Parathyroid adenoma (tissue), 2 donors: Measurements from ENCODE around the gene RPL3.

Experiments
- H2AFZ ChIP-seq: fragments of 300-600 bp; sonication (generic); one replicate; pipeline ENCODE4 v1.7.0; 2017; ENCODE audit warnings: antibody characterized with exemption, mild to moderate bottlenecking
- H3K27ac ChIP-seq: fragments of 300-600 bp; sonication (generic); one replicate; pipeline ENCODE4 v1.7.0; 2017
- H3K27me3 ChIP-seq: fragments of 300-600 bp; sonication (generic); one replicate; pipeline ENCODE4 v1.7.0; 2017; ENCODE audit warnings: low read length; ENCODE audit not compliant: control insufficient read depth, insufficient read depth
- H3K36me3 ChIP-seq: fragments of 300-600 bp; sonication (generic); one replicate; pipeline ENCODE4 v1.7.0; 2017; ENCODE audit warnings: low read length; ENCODE audit not compliant: control insufficient read depth, insufficient read depth
- H3K4me1 ChIP-seq: fragments of 300-600 bp; sonication (generic); one replicate; pipeline ENCODE4 v1.7.0; 2017; ENCODE audit warnings: control low read depth
- H3K4me2 ChIP-seq: fragments of 300-600 bp; sonication (generic); one replicate; pipeline ENCODE4 v1.7.0; 2017; ENCODE audit warnings: low read length
- H3K4me3 ChIP-seq: fragments of 300-600 bp; sonication (generic); one replicate; pipeline ENCODE4 v1.7.0; 2017; ENCODE audit warnings: low read depth, low read length
- H3K79me2 ChIP-seq: fragments of 300-600 bp; sonication (generic); one replicate; pipeline ENCODE4 v1.7.0; 2017; ENCODE audit warnings: control low read depth
- H3K9ac ChIP-seq: fragments of 300-600 bp; sonication (generic); one replicate; pipeline ENCODE4 v1.7.0; 2017; ENCODE audit warnings: mild to moderate bottlenecking
- H3K9me3 ChIP-seq: fragments of 300-600 bp; sonication (generic); one replicate; pipeline ENCODE4 v1.7.0; 2017; ENCODE audit warnings: low read length; ENCODE audit not compliant: control insufficient read depth
- TF ChIP-seq, protein P1 (sequence below): fragments of 300-600 bp; sonication (generic); IDR thresholded peaks from one replicate; pipeline ENCODE4 v1.7.0; 2017; ENCODE audit warnings: antibody characterized with exemption, mild to moderate bottlenecking
- donor health status: primary hyperparathyroidism.

RPL3 gene

DNA sequence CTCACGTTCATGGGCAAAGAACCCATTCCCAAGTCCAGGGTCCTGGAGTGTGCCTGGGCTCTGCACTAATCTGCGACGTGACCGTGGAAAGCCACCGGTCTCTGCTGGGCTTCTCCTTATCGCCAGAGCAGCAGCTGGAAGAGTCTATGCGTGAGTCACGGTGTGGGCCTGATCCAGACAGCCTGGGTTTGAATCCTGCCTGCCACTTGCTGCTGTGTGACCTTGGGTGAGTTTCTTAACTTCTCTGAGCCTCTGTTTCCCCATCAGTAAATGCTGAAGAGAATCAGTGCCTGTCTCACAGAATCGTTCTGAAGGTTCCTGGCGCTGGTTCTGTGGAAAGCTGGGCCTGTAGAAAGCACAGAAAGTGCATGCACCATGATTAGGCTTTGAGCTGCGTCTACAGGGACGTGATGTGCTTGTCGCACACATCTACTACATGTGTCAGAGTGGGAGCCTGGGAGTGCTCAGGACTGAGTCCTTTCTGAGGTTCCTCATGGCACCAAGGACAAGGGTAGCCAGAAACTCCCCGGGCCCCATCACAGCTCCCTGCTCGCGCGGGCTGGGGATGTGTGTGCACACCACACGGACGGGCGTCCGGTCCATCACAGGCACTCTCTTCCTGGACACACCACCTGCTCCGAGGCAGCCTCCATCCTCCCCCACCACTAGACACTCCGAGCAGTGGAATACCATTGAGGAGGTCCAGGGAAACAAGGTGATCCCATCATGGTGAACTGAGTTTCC lies 54.1 kb downstream of the RPL3 start:
- Histone ChIP-seq H3K4me1 (peaks cover 6% of the 10 kb centered on the region), H3K4me3 (no peak overlapping the region), H3K4me2 (no peak overlapping the region), H3K27ac (no peak overlapping the region), H3K9me3 (no peaks in the 10 kb centered on the region), H3K9ac (no peak overlapping the region), H3K79me2 (no peaks in the 10 kb centered on the region), H3K36me3 (no peaks in the 10 kb centered on the region), H3K27me3 (no peaks in the 10 kb centered on the region), H2AFZ (no peak overlapping the region)
- TF ChIP-seq, protein P1, sequence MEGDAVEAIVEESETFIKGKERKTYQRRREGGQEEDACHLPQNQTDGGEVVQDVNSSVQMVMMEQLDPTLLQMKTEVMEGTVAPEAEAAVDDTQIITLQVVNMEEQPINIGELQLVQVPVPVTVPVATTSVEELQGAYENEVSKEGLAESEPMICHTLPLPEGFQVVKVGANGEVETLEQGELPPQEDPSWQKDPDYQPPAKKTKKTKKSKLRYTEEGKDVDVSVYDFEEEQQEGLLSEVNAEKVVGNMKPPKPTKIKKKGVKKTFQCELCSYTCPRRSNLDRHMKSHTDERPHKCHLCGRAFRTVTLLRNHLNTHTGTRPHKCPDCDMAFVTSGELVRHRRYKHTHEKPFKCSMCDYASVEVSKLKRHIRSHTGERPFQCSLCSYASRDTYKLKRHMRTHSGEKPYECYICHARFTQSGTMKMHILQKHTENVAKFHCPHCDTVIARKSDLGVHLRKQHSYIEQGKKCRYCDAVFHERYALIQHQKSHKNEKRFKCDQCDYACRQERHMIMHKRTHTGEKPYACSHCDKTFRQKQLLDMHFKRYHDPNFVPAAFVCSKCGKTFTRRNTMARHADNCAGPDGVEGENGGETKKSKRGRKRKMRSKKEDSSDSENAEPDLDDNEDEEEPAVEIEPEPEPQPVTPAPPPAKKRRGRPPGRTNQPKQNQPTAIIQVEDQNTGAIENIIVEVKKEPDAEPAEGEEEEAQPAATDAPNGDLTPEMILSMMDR, result no peak

DNA sequence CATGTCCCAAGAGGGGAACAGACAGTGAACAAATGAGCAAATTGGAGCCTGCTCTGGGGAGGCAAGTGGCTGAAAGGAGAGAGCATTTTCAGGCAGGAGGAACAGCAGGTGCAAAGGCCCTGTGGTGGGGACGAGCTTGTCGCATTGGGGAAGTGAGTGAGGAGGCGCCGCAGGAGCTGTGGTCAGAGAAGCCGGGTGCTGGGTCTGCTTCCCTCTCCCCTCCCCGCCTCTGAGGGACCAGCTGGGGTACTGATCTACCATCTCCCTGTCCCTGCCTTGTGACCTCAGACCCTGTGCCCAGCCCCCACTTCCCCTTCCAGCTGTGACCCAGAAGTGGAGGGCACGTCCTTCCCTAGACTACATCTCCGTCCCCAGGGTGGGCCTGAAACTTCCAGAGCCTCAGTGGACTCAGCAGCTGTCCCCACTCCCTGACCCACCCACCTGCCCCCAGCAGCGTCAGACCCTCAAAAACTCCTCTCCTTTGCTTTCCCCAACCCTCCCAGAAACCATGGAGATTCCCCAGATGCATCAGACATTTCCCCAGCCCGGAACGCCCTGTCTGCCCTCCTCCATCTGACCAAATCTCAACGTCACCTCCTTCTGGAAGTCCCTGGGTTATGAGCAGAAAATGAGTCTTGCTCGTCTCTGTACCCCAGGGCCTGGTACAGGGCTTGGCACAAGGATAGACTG lies 54.9 kb downstream of the RPL3 start:
- TF ChIP-seq, protein P1, result no peak
- no peak overlapping the region for H3K4me3 ChIP-seq
- H3K4me1 ChIP-seq, result peaks cover 6% of the 10 kb centered on the region
- no peak overlapping the region for H3K4me2 ChIP-seq
- H2AFZ ChIP-seq, result no peak overlapping the region
- no peaks in the 10 kb centered on the region for H3K79me2 ChIP-seq
- no peaks in the 10 kb centered on the region for H3K36me3 ChIP-seq
- no peaks in the 10 kb centered on the region for H3K27me3 ChIP-seq
- no peak overlapping the region for H3K9ac ChIP-seq
- no peak overlapping the region for H3K27ac ChIP-seq
- no peaks in the 10 kb centered on the region for H3K9me3 ChIP-seq

DNA sequence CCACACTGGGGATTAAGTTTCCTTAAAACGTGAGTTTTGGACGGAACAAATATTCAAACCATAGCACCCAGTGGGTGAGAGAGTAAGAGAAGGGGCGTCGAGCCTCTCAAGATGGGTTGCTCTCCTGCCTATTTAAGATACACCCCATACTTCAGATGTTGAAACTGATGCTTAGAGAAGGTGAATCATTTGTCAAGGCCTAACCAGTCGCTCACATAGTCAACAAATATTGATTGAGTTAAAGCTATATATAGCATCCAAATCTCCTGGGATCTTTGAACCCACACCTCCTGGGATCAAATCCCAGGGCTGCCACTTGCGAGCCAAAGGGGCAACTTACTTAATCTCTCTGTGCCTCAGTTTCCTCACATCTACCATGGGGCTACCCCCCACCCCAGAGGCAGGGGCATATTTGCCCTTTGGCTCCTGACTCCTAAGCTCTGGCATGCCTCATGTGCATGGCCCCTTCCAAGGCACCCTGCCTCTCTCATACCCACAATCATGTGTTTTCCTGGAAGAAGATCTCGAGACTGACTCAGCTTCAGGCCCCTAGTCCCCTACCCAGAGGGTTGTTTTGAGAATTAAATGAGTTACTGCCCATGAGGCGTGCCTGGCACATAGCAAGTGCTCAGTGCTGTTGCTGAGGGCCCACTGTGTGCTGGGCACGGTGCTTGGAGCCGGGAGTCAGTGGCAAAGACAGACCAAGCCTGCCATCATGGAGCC lies 55.6 kb downstream of the RPL3 start:
- H3K36me3 ChIP-seq, result no peaks in the 10 kb centered on the region
- no peak overlapping the region for H3K9ac ChIP-seq
- H3K27ac ChIP-seq, result no peak overlapping the region
- peaks cover 6% of the 10 kb centered on the region for H3K4me1 ChIP-seq
- no peak overlapping the region for H3K4me3 ChIP-seq
- TF ChIP-seq, protein P1, result no peak
- H3K79me2 ChIP-seq, result no peaks in the 10 kb centered on the region
- no peaks in the 10 kb centered on the region for H3K27me3 ChIP-seq
- no peaks in the 10 kb centered on the region for H3K9me3 ChIP-seq
- H2AFZ ChIP-seq, result no peak overlapping the region
- H3K4me2 ChIP-seq, result no peak overlapping the region
